ENCODE data around the gene ASB13. TPM values are rescaled to one million over a fixed set of nuclear protein-coding genes. Genes with fewer than 3 reads are reported as not detected.

The ASB13 gene
- total and polyA plus RNA-seq, 3 experiments from 2014 or later = 6.8 to 8.7 (median 7.5) TPM

DNA sequence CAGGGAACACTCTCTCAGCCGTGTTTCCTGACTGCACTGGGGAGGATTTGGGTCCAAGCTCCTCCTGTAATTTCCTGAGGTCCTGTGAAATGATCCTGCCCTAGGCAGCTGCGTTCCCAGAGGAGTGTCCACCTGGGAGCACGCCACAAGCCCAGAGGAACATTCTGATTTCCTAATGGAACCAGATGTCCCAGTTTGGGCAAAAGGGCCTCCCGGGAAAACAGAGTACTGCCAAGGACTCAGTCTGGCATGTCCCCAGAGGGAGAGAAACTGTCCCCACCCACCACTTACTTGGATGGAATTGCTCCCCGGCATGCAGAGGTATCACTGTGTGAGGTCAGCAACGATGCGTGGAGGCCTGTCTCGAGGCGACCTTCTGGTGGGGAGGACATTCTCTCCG, 34.5 kb downstream of the ASB13 start:
- no peaks in the 10 kb centered on the region for H3K36me3 ChIP-seq (ENCODE audit: insufficient read depth, low read length)
- Mint-ChIP-seq H3K9me3 (no peaks in the 10 kb centered on the region), H3K27ac (no peak overlapping the region), H3K4me3 (no peak overlapping the region), H3K36me3 (no peaks in the 10 kb centered on the region), H3K27me3 (peaks cover 5 to 25% of the 10 kb centered on the region in 2 donors), H3K4me1 (peaks cover 6 to 16% (median 12%) of the 10 kb centered on the region in 3 donors)
- no peaks in the 10 kb centered on the region for H3K27me3 ChIP-seq (ENCODE audit: insufficient read depth, low read length, poor library complexity, severe bottlenecking)
- POLR2A ChIA-PET = no interaction called here
- DNase-seq = no peak
- CTCF ChIA-PET = interaction anchor here (2.3 to 4.1 kb wide), 2 partner anchors 10 to 11 kb away, joined by 13 to 16 read pairs; no protein-coding TSS in a partner anchor
- no peak overlapping the region for H3K4me3 ChIP-seq (ENCODE audit: low read length)
- H3K9me3 ChIP-seq (ENCODE audit: low read length) = no peaks in the 10 kb centered on the region
- H3K27ac ChIP-seq (ENCODE audit: low read depth, low read length) = no peak overlapping the region
- H3K4me1 ChIP-seq (ENCODE audit: insufficient read depth, low read length) = peaks cover 8% of the 10 kb centered on the region

DNA sequence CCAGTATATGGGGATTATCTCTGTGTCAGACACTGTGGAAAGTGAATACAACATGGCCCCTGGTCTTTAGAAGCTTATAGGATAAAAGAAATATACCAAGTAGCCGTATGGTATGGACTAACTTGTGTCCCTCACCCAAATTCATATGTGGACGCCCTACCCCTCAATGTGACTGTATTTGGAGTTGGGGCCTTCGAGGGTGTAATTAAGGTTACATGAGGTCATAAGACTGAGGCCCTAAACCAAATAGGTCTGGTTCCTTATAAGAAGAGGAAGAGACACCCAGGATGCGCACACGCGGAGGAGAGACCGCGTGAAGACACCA, 36.3 kb downstream of the ASB13 start:
- H3K4me3 Mint-ChIP-seq = no peak overlapping the region

DNA sequence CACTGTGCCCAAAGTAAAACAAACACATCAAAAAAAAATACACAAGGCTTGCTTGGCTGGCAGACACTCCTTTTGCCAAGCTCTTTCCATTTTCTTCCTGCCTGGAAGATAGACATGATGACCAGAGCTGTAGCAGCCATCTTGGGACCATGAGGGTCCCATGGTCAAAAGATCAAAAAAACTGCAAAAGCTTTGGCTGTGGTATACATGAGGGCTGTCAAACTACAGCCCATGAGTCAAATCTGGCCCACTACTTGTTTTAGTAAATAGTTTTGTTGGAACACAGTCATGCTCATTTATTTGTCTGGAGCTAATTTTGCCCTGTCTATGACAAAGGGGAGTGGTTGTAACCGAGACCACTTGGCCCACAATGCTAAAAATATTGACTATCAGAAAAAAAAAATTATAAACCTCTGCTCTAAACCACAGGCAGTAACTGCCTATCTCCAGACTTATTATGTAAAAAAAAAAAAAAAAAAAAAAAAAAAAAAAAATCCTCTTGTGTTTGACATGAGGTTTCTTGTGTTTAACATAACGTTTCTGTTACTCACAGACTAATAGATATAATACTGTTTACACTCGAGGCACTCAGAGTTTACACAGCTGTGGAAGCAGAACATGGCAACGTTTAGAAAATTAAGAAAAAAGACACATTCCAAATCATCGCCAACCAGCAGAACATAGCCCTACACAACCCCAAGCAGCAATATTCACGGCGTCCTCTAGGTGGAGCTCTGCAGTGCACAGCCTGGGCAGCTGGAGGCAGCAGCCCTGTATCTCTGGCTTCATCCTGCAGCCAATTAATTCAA, 36.9 kb downstream of the ASB13 start:
- no peaks in the 10 kb centered on the region for H3K27me3 ChIP-seq (ENCODE audit: insufficient read depth, low read length, poor library complexity, severe bottlenecking)
- no peaks in the 10 kb centered on the region for H3K9me3 Mint-ChIP-seq
- peak overlapping the region in 3 of 7 donors; percentile 16 to 61 (median 37) for H3K4me3 Mint-ChIP-seq
- H3K9me3 ChIP-seq (ENCODE audit: low read length) = no peaks in the 10 kb centered on the region
- no peak overlapping the region for H3K27ac ChIP-seq (ENCODE audit: low read depth, low read length)
- peaks cover 5 to 20% of the 10 kb centered on the region in 2 donors for H3K27me3 Mint-ChIP-seq
- H3K4me1 Mint-ChIP-seq = peaks cover 6 to 16% (median 12%) of the 10 kb centered on the region in 3 donors
- DNase-seq = peak; percentile 66 to 84 (median 75)
- H3K36me3 ChIP-seq (ENCODE audit: insufficient read depth, low read length) = no peaks in the 10 kb centered on the region
- peaks cover 8% of the 10 kb centered on the region for H3K4me1 ChIP-seq (ENCODE audit: insufficient read depth, low read length)
- POLR2A ChIA-PET = interaction anchor here (0.6 kb wide), 1 partner anchor 163 kb away, joined by 3 read pairs; no protein-coding TSS in a partner anchor
- CTCF ChIA-PET = interaction anchor here (0.7 to 4.1 kb wide), 11 partner anchors 7 to 244 kb away, joined by 3 to 22 read pairs (median 4); no protein-coding TSS in a partner anchor
- peak overlapping the region in 2 of 8 donors; percentile 20 to 76 for H3K27ac Mint-ChIP-seq
- H3K4me3 ChIP-seq (ENCODE audit: low read length) = no peak overlapping the region
- no peaks in the 10 kb centered on the region for H3K36me3 Mint-ChIP-seq

More for the DNA sequence above, 36.3 kb downstream of the ASB13 start:
- Mint-ChIP-seq H3K27me3 (peaks cover 5 to 25% of the 10 kb centered on the region in 2 donors), H3K27ac (no peak overlapping the region), H3K4me1 (peaks cover 6 to 16% (median 12%) of the 10 kb centered on the region in 3 donors), H3K36me3 (no peaks in the 10 kb centered on the region), H3K9me3 (no peaks in the 10 kb centered on the region)
- H3K4me1 ChIP-seq (ENCODE audit: insufficient read depth, low read length) = peaks cover 8% of the 10 kb centered on the region
- H3K27me3 ChIP-seq (ENCODE audit: insufficient read depth, low read length, poor library complexity, severe bottlenecking) = no peaks in the 10 kb centered on the region
- POLR2A ChIA-PET = no interaction called here
- H3K36me3 ChIP-seq (ENCODE audit: insufficient read depth, low read length) = no peaks in the 10 kb centered on the region
- no peak for DNase-seq
- H3K27ac ChIP-seq (ENCODE audit: low read depth, low read length) = no peak overlapping the region
- CTCF ChIA-PET = interaction anchor here (0.7 to 4.1 kb wide), 11 partner anchors 8 to 243 kb away, joined by 3 to 22 read pairs (median 4); no protein-coding TSS in a partner anchor
- no peaks in the 10 kb centered on the region for H3K9me3 ChIP-seq (ENCODE audit: low read length)
- H3K4me3 ChIP-seq (ENCODE audit: low read length) = no peak overlapping the region

DNA sequence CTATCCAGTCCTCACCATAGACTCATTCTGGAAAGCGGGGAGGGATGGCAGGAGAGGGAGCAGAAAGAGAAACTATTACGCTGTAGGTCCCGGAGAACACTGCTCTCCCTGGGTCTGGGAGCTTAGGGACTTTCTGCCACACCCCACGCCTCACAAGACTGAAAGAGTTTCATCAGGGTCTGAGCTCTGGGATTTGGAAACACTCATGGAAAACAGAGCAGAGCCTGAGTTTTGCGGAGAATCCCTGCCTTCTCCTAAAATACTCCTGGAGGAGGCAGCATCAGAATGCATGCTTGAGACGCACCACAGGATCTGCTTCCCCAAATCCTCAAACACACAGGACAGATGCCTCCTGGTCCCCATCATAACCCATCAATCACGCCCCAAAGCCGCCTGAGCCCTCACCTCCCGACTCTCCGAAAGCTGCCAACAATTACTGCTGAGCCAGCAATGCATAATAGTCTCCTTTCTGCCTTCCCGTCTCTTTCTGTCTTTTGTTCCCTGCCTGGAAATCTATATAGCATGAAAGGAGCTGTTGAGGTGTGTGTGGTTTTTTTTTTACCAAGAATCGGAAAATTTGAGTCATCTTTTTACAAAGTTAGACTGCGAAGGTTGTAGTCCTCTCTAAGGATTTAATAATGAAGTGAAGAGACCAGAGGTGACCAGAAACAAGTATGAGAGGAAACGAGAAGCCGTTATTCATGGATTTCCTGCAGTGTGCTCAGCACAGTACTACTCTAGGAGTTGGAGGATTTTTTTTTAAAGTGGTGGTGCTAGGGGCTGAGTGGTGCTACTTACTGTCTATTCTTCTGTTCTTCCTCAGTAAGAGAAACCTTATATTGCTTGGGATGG, 37.7 kb downstream of the ASB13 start:
- H3K9me3 ChIP-seq (ENCODE audit: low read length) = no peaks in the 10 kb centered on the region
- peaks cover 6 to 16% (median 12%) of the 10 kb centered on the region in 3 donors for H3K4me1 Mint-ChIP-seq
- no peaks in the 10 kb centered on the region for H3K36me3 ChIP-seq (ENCODE audit: insufficient read depth, low read length)
- ChIA-PET CTCF (interaction anchor here (2.7 to 4.1 kb wide), 3 partner anchors 14 to 245 kb away, joined by 10 to 22 read pairs (median 16); no protein-coding TSS in a partner anchor), POLR2A (interaction anchor here (0.6 kb wide), 1 partner anchor 164 kb away, joined by 3 read pairs; no protein-coding TSS in a partner anchor)
- no peak overlapping the region for H3K4me3 Mint-ChIP-seq
- no peaks in the 10 kb centered on the region for H3K27me3 ChIP-seq (ENCODE audit: insufficient read depth, low read length, poor library complexity, severe bottlenecking)
- peaks cover 5 to 20% of the 10 kb centered on the region in 2 donors for H3K27me3 Mint-ChIP-seq
- H3K9me3 Mint-ChIP-seq = no peaks in the 10 kb centered on the region
- H3K4me3 ChIP-seq (ENCODE audit: low read length) = no peak overlapping the region
- H3K27ac ChIP-seq (ENCODE audit: low read depth, low read length) = no peak overlapping the region
- peaks cover 8% of the 10 kb centered on the region for H3K4me1 ChIP-seq (ENCODE audit: insufficient read depth, low read length)
- H3K36me3 Mint-ChIP-seq = no peaks in the 10 kb centered on the region
- H3K27ac Mint-ChIP-seq = no peak overlapping the region
- DNase-seq = no peak

DNA sequence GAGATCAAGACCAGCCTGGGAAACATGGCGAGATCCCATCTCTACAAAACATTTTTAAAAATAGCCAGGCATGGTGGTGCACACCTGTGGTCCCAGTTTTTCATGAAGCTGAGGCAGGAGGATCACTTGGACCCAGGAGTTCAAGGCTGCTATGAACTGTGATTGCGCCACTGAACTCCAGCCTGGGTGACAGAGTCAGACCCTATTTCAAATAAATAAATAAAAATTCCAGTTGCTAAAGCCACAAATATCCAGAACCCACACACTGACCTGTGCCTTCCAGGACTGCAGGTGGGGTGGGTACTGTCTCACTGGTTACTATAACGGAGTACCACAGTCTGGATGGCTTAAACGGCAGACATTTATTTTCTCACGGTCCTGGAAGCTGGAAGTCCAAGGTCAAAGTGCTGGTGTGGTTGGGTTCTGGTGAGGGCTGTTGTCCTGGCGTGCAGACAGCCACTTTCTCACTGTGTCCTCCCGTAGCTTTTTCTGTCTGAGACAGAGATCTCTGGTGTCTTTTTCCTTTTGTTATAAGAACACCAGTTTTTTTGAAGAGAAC, 38.8 kb downstream of the ASB13 start:
- H3K27ac Mint-ChIP-seq = no peak overlapping the region
- H3K4me1 ChIP-seq (ENCODE audit: insufficient read depth, low read length) = peaks cover 8% of the 10 kb centered on the region
- no peaks in the 10 kb centered on the region for H3K27me3 ChIP-seq (ENCODE audit: insufficient read depth, low read length, poor library complexity, severe bottlenecking)
- H3K9me3 Mint-ChIP-seq = no peaks in the 10 kb centered on the region
- H3K27me3 Mint-ChIP-seq = peaks cover 5 to 20% of the 10 kb centered on the region in 2 donors
- H3K4me3 Mint-ChIP-seq = no peak overlapping the region
- POLR2A ChIA-PET = no interaction called here
- DNase-seq = no peak
- no peak overlapping the region for H3K27ac ChIP-seq (ENCODE audit: low read depth, low read length)
- no peaks in the 10 kb centered on the region for H3K9me3 ChIP-seq (ENCODE audit: low read length)
- H3K4me1 Mint-ChIP-seq = peaks cover 9 to 19% (median 12%) of the 10 kb centered on the region in 3 donors
- no peaks in the 10 kb centered on the region for H3K36me3 ChIP-seq (ENCODE audit: insufficient read depth, low read length)
- CTCF ChIA-PET = interaction anchor here (0.9 kb wide), 1 partner anchor 185 kb away, joined by 3 read pairs; no protein-coding TSS in a partner anchor
- H3K4me3 ChIP-seq (ENCODE audit: low read length) = no peak overlapping the region
- no peaks in the 10 kb centered on the region for H3K36me3 Mint-ChIP-seq

DNA sequence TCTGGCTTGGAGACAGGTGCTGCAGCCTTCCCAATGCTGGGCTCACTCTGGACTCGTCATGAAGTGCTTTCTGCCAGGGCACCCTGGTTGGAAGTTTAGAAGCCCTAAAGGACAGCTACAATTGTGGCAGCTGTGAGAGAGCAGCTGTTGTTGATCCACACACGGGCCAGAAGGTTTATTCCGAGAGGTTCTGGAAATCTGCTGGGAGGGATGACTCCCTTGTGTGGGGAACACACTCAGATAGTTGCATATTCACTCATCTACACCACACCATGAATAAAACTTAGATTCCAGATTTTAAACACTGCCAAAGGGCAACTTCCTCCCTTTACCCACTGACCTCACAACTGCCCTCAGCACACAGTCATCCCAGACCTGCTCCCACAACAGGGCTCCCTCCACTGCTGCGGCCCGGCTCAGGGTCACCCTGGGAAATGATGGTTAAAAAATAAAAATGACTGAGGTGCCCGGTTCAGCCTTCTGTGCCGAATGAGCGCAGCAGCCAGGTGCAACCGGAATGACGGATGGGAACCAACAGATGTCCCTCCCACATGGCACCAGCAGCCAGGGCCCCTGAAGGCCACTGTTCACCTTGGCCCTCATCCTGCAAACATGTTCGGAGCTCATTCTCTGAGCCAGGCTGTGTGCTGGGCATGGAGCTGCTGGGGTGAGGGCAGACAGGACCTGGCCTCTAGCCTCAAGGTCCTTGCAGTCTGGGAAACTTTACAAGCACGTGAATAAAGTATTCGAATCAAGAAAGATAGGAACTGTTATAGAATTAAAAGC, 40.2 kb downstream of the ASB13 start:
- no peaks in the 10 kb centered on the region for H3K9me3 Mint-ChIP-seq
- peaks cover 6 to 17% of the 10 kb centered on the region in 2 donors for H3K27me3 Mint-ChIP-seq
- H3K36me3 Mint-ChIP-seq = no peaks in the 10 kb centered on the region
- H3K27ac Mint-ChIP-seq = no peak overlapping the region
- no peaks in the 10 kb centered on the region for H3K9me3 ChIP-seq (ENCODE audit: low read length)
- ChIA-PET POLR2A (no interaction called here), CTCF (interaction anchor here (1.3 to 1.7 kb wide), 2 partner anchors 182 to 185 kb away, joined by 3 to 4 read pairs; no protein-coding TSS in a partner anchor)
- no peak overlapping the region for H3K4me3 Mint-ChIP-seq
- H3K4me1 ChIP-seq (ENCODE audit: insufficient read depth, low read length) = peaks cover 8% of the 10 kb centered on the region
- H3K4me3 ChIP-seq (ENCODE audit: low read length) = no peak overlapping the region
- H3K36me3 ChIP-seq (ENCODE audit: insufficient read depth, low read length) = no peaks in the 10 kb centered on the region
- no peaks in the 10 kb centered on the region for H3K27me3 ChIP-seq (ENCODE audit: insufficient read depth, low read length, poor library complexity, severe bottlenecking)
- H3K4me1 Mint-ChIP-seq = peaks cover 9 to 19% (median 12%) of the 10 kb centered on the region in 3 donors
- H3K27ac ChIP-seq (ENCODE audit: low read depth, low read length) = no peak overlapping the region
- DNase-seq = no peak

DNA sequence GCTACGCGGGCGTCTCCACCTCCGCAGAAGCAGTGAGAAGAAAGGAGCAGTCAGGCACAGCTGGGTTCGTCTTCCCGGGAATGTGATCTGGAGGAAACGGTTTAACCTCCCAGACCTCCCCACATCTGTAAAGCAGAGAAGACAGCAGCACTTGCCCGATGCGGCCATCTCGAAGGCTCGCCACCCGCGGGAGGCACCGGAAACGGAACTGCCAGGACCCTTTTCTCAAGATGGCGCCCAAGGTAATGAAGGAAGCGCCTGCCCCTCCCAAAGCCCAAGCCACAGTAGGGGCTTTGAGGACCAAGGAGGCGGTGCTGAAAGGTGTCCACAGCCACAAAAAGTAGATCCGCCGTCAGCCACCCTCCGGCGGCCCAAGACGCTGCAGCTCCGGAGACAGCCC, 41.7 kb downstream of the ASB13 start:
- Histone ChIP-seq H3K4me3 (ENCODE audit: low read length) (no peak overlapping the region), H3K27me3 (ENCODE audit: insufficient read depth, low read length, poor library complexity, severe bottlenecking) (no peaks in the 10 kb centered on the region), H3K36me3 (ENCODE audit: insufficient read depth, low read length) (no peaks in the 10 kb centered on the region), H3K9me3 (ENCODE audit: low read length) (no peaks in the 10 kb centered on the region), H3K27ac (ENCODE audit: low read depth, low read length) (no peak overlapping the region), H3K4me1 (ENCODE audit: insufficient read depth, low read length) (peaks cover 8% of the 10 kb centered on the region)
- H3K27me3 Mint-ChIP-seq = peaks cover 5 to 13% of the 10 kb centered on the region in 2 donors
- no peak overlapping the region for H3K27ac Mint-ChIP-seq
- no peak overlapping the region for H3K4me3 Mint-ChIP-seq
- DNase-seq = no peak
- ChIA-PET POLR2A (no interaction called here), CTCF (interaction anchor here (6.7 kb wide), 1 partner anchor 183 kb away, joined by 122 read pairs; no protein-coding TSS in a partner anchor)
- H3K36me3 Mint-ChIP-seq = no peaks in the 10 kb centered on the region
- no peaks in the 10 kb centered on the region for H3K9me3 Mint-ChIP-seq
- peaks cover 6 to 15% (median 8%) of the 10 kb centered on the region in 3 donors for H3K4me1 Mint-ChIP-seq

Data from CD8-positive, alpha-beta memory T cell (primary cell).